Central memory CD4-positive, alpha-beta T cell (primary cell): ENCODE data around the gene CUX1.

ENCODE experiments used
- DNase-seq: peaks from one replicate; pipeline ENCODE4 v3.0.0; 2022

Gene CUX1

DNA sequence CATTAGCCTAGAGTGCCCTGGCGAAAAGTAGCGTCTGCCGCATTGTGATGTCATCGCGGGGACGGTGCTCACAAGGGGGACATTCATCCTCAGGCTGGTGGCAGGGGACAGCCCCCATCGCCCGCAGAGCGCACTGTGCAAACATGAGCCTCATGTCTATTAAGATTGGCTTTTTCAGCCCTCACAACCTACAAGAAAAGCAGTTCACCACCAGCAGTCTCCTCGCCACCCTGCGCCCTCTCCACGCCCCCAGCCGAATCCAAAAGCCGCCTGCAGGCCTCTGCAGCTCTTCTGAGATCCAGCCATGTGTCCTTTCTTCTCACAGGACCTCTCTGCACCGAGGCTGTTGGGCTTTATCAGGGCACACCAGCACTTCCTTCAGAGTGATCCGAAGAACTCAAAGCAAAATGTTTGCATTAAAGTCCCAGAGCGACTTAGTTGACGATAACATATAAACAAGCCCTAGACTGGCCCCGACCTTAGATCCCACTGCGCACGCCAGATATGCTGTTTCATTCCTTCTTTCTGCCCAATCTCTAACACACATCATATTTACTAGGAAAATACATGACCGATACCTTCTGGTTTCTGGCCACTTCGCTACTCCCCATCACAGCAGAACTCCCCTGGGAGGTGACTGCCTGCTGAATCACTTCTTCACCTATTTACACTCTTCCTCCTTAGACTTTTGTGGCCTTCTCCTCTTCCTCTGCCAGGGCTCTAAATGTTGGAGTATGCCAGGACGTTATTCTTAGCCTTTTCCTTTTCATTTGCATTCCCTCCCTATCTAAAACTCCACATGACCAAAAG, 263.2 kb downstream of the CUX1 start:
- DNase-seq: no peak

DNA sequence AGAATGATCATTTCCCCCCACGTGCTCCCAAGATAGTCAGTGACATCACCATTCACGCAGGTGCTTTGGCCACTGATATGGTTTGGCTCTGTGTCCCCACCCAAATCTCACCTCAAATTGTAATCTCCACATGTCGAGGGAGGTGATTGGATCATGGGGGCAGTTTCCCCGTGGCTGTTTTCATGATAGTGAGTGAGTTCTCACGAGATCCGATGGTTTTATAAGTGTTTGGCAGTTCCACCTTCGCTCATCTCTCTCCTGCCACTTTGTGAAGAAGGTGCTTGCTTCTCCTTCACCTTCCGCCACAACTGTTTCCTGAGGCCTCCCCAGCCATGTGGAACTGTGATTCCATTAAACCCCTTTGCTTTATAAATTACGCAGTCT, 263.8 kb downstream of the CUX1 start:
- DNase-seq: no peak

- DNase-seq: no peak
These were observed 265.4 kb downstream of the CUX1 start for GRCh38 chr7:102082693-102083368.

DNA sequence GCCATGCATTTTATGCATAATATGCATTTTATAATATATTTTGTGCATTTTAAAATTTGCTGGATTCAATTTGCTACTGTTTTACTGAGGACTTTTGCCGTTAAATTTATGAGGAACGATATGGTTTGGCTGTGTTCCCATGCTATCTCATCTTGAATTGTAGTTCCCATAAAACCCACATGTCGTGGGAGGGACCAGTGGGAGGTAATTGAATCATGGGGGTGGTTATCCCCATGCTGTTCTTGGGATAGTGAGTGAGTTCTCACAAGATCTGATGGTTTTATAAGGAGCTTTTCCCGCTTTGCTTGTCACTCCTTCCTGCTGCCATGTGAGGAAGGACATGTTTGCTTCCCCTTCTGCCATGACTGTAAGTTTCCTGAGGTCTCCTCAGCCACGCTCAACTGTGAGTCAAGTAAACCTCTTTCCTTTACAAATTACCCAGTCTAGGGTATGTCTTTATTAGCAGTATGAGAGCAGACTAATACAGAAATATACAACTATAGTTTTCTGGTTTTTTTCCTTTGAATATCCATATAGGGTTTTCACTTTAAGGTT, 267.9 kb downstream of the CUX1 start:
- DNase-seq: no peak

- DNase-seq: no peak
These were observed 272.0 kb downstream of the CUX1 start for GRCh38 chr7:102089175-102090098.

- DNase-seq: no peak
These were observed 276.3 kb downstream of the CUX1 start for GRCh38 chr7:102093599-102094315.

DNA sequence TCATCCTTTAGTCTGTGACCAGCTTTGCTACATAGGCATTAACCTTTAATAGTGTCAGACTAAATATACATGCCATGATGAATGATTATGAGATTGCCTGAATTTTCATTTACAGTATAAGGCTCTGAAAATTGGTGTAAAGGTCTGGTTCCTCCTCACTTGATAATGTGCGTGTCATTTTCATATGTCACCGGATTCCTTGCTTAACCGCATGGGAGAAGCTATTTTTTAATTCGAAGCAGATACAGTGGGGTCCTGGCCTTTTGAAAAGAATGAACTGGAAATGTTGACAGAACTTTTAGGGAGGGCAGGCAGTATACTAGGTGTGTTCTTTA, 276.9 kb downstream of the CUX1 start:
- no peak for DNase-seq

DNA sequence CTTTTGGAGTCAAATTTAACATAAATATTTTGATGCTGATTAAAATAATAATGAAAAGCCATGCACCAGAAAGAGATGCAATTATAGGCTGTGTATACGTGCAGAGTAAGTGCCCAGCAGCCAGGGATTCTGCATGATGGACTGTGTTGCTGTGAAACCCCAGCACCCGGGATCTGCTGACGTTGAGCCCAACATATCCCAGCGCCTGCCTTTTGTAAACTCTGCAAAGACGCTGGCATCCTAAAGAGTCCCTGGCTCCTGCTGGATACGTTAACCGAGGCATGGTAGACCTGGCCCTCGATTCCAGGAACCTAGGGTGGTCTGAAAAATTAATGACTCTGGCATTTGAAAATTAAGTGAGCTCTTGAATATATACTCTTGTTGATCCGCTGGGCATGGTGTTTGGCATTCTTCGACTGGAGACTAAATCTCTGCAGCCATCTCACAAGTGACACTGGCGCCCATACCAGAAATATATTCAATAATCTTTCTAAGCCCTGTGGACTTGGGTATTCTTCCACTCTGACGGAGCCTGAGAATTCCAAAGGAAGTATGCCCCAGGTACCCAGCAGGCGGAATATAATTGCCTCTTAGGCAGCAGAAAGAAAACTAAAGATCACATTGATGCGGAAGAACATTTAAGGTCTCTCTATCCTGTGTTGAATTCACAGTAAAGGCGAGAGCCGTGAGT, 278.0 kb downstream of the CUX1 start:
- no peak for DNase-seq

DNA sequence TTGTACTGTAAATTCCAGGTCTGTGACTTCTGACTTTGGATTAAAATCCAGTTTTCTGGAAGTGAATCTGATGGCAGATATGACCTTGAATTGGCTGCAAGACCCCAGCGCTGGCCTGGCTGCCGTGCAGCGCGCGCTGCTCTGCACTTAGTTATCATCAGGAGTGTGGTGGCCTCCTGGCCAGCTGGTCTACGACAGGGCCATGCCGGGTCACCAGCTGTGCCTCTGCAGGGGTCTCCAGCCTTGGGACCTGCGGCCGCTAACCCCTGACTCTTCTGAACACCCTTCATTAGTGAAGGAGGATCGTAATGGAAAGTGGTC, 278.5 kb downstream of the CUX1 start:
- DNase-seq: no peak

- no peak for DNase-seq
These were observed 279.4 kb downstream of the CUX1 start for GRCh38 chr7:102096706-102097427.

DNA sequence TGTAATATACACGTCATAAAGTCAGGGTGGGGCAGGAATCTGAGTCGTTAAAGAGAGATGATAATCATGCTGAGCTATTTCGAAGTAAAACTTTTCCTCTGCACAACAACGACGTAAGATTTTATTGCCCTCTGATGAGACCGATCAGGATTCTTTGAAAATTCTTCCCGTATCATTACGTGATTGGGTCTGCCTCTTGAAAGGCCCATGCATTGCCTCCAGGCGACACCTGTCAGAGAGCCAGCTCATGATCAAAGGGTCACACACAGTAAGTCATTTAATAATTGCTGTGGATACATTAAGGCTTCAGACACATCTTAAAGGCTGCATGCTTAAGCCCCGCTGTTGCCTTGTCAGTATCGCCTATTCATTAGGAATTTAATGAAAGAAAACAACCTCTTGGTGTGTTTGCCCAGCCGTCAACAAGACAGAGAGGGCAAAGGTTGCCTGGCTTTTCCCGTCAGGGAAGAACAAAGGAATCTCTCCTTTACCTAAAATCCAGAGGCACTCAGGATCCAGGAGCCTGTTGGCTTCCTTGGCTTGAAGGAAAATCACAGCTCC, 280.3 kb downstream of the CUX1 start:
- no peak for DNase-seq

GRCh38 chr7:102098986-102099385, 281.6 kb downstream of the CUX1 start:
- DNase-seq: no peak

DNA sequence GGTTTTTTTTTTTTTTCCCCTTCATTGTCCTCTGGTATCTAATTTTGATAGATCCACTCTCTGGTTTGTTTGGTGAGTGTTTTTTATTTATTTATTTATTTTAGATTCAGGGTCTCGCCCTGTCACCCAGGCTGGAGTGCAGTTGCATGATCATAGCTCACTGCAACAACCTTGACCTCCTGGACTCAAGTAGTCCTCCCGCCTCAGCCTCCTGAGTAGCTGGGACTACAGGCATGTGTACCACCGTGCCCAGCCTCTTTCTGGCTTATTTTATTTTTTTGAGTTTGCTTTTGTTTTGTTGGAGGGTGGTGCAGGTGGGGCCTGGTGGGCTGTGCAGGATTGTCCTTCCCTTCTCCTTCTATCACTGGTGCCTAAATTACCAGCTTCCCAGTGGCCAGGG, 282.0 kb downstream of the CUX1 start:
- no peak for DNase-seq

DNA sequence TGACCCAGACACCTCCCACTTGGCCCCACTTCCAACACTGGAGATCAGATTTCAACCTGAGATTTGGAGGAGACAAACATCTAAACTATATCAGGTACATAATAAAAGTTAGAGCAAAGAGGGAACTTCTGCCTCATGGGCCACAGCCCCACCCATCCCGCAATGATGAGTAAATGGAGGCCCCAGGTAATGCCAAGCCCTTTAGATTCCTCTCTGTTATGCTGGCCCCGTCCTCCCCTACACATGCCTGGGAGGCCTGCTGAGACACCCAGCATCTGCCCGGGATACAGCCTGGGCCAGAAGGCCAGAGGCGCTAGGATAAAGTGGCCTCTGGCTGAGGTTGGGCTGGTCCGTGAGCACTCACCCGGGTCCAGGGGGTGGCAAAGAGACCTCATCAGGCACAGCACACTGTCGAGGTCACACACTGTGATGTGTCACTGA, 283.7 kb downstream of the CUX1 start:
- DNase-seq: no peak

DNA sequence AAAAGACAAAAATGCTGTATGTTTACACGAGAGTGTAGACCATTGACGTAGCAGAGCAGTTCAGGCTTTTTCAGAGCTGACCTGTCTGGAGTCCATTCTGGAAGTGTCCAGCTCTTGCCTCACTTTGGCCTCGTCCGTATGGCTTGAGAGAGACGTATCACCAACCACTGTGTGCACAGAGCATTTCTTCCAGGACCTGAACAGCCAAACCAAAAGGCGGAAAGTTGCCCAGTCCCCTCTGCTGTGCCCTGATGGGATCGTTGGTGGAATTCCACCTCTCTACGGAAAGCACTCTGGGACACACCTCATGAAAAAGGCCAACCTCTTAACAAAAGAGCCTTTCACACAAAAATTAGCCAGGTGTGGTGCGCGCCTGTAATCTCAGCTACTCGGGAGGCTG, 284.5 kb downstream of the CUX1 start:
- DNase-seq: no peak

DNA sequence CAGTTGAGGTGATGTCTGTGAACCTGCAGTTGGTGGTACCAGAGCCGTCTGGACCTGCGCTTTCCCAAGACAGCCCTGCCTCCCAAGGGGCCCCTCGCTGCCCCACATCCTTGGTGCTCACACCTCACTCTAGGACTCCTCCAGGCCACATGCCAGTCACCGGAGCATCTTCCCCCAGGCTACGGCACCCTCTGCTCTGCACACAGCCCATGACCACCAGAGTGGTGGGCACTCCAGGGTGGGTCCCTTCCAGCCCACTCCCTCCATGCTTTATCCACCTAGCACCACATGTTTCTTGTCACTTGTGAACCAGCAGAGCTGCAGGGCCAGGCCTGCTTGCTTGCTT, 285.6 kb downstream of the CUX1 start:
- no peak for DNase-seq

GRCh38 chr7:102104245-102104644, 286.8 kb downstream of the CUX1 start:
- DNase-seq: no peak

GRCh38 chr7:102106625-102107024, 289.2 kb downstream of the CUX1 start:
- DNase-seq: no peak

- DNase-seq: no peak
These were observed 290.2 kb downstream of the CUX1 start for GRCh38 chr7:102107474-102108104.
